Measurements from ENCODE around the gene RAPGEF1. TPM values are rescaled to one million over a fixed set of nuclear protein-coding genes. Genes with fewer than 3 reads are reported as not detected.

RAPGEF1 gene
- total and polyA plus RNA-seq, 2 of the 13 experiments (the other 11 are each of a cell fraction or from before 2014, with no cell fraction given) = 21.2 to 38.9 TPM

- TF ChIP-seq, protein P1, sequence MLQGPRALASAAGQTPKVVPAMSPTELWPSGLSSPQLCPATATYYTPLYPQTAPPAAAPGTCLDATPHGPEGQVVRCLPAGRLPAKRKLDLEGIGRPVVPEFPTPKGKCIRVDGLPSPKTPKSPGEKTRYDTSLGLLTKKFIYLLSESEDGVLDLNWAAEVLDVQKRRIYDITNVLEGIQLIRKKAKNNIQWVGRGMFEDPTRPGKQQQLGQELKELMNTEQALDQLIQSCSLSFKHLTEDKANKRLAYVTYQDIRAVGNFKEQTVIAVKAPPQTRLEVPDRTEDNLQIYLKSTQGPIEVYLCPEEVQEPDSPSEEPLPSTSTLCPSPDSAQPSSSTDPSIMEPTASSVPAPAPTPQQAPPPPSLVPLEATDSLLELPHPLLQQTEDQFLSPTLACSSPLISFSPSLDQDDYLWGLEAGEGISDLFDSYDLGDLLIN (CRISPR knock-in tag; IDR thresholded peaks at IDR 0.05; ENCODE audit: borderline replicate concordance) = no peak
- no peak for TF ChIP-seq ZC3H4 (CRISPR knock-in tag; IDR thresholded peaks at IDR 0.05; ENCODE audit: borderline replicate concordance)
Measured at GRCh38 chr9:131748411-131748955, 8.6 kb upstream of the RAPGEF1 start (continued).

- ATAC-seq (peak; percentile 46), DNase-seq (ENCODE audit: low spot score) (peak; percentile 77), FAIRE-seq (peak; percentile 84)
- Histone ChIP-seq H3K27me3 (ENCODE audit: control insufficient read depth in 1 of 2, insufficient read depth in 2 of 2, low read length in 2 of 2) (peaks cover 1 to 8% of the 10 kb centered on the region in 2 experiments; a peak in 1 of 5 replicates), H4K20me1 (ENCODE audit: insufficient read depth, low read length) (no peaks in the 10 kb centered on the region), H3K27ac (ENCODE audit: extremely low read length, insufficient read depth, low read length) (no peak overlapping the region), H3K4me1 (ENCODE audit: insufficient read depth, low read length) (peaks cover 24% of the 10 kb centered on the region), H3K9ac (ENCODE audit: insufficient read depth, low read depth, low read length) (no peak overlapping the region), H3K36me3 (replicated peaks in 1 of 2; ENCODE audit: control insufficient read depth in 1 of 2, insufficient read depth in 2 of 2, low read length in 2 of 2) (no peaks in the 10 kb centered on the region), H3K4me3 (replicated peaks in 1 of 3; ENCODE audit: insufficient read depth in 1 of 3, low read depth in 2 of 3, low read length in 3 of 3) (no peak overlapping the region), H3K9me3 (ENCODE audit: low read length) (no peaks in the 10 kb centered on the region), H3K79me2 (ENCODE audit: insufficient read depth, low read length) (no peaks in the 10 kb centered on the region), H2AFZ (ENCODE audit: low read length) (no peak overlapping the region), H3K4me2 (ENCODE audit: low read depth, low read length) (peak overlapping the region; percentile 52; the same call in 1 of the 2 replicates)
- intact Hi-C loops (cut with micrococcal nuclease; ENCODE audit: unreplicated experiment) = loop anchor here (1.0 kb wide), 1 partner anchor 156 kb away; no protein-coding TSS in a partner anchor
- ChIA-PET POLR2A (no interaction called here), CTCF (ENCODE audit: low intra/inter-chr PET ratio, low total read pairs) (interaction anchor here (1.9 kb wide), 1 partner anchor 156 kb away, joined by 30 read pairs; no protein-coding TSS in a partner anchor)
- no TSS peak for BruUV-seq (replicated peaks)
- 5% methylated on average over 5 of the region's 5 CpGs for WGBS (ENCODE audit: low lambda C conversion rate)
- in situ Hi-C loops (cut with HindIII; ENCODE audit: extremely low pct_ligation_motif_present, low pct_unique_long_range_greater_than_20kb) = loop anchor here (25.0 kb wide), 1 partner anchor 360 kb away; the partner anchor contains the start of gene PRRC2B
- TF ChIP-seq, protein P2, sequence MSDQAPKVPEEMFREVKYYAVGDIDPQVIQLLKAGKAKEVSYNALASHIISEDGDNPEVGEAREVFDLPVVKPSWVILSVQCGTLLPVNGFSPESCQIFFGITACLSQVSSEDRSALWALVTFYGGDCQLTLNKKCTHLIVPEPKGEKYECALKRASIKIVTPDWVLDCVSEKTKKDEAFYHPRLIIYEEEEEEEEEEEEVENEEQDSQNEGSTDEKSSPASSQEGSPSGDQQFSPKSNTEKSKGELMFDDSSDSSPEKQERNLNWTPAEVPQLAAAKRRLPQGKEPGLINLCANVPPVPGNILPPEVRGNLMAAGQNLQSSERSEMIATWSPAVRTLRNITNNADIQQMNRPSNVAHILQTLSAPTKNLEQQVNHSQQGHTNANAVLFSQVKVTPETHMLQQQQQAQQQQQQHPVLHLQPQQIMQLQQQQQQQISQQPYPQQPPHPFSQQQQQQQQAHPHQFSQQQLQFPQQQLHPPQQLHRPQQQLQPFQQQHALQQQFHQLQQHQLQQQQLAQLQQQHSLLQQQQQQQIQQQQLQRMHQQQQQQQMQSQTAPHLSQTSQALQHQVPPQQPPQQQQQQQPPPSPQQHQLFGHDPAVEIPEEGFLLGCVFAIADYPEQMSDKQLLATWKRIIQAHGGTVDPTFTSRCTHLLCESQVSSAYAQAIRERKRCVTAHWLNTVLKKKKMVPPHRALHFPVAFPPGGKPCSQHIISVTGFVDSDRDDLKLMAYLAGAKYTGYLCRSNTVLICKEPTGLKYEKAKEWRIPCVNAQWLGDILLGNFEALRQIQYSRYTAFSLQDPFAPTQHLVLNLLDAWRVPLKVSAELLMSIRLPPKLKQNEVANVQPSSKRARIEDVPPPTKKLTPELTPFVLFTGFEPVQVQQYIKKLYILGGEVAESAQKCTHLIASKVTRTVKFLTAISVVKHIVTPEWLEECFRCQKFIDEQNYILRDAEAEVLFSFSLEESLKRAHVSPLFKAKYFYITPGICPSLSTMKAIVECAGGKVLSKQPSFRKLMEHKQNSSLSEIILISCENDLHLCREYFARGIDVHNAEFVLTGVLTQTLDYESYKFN (CRISPR knock-in tag; conservative IDR thresholded peaks at IDR 0.05) = no peak
- no peak for TF ChIP-seq ZZZ3 (CRISPR knock-in tag; IDR thresholded peaks at IDR 0.05; ENCODE audit: borderline replicate concordance)
- peak; percentile 60 for TF ChIP-seq SMC3 (IDR thresholded peaks at IDR 0.05; ENCODE audit: low read length)
- peak; percentile 48 for TF ChIP-seq FOXA3 (CRISPR knock-in tag; IDR thresholded peaks at IDR 0.05)
- peak; percentile 68 for TF ChIP-seq RAD21 (CRISPR knock-in tag; IDR thresholded peaks at IDR 0.05)
- 0 out of 2 replicates have a peak, but pooled peaks have one; percentile 39 for TF ChIP-seq ELF3 (CRISPR knock-in tag; IDR thresholded peaks at IDR 0.05)
- TF ChIP-seq, protein P3, sequence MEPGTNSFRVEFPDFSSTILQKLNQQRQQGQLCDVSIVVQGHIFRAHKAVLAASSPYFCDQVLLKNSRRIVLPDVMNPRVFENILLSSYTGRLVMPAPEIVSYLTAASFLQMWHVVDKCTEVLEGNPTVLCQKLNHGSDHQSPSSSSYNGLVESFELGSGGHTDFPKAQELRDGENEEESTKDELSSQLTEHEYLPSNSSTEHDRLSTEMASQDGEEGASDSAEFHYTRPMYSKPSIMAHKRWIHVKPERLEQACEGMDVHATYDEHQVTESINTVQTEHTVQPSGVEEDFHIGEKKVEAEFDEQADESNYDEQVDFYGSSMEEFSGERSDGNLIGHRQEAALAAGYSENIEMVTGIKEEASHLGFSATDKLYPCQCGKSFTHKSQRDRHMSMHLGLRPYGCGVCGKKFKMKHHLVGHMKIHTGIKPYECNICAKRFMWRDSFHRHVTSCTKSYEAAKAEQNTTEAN (CRISPR knock-in tag; conservative IDR thresholded peaks at IDR 0.05) = 0 out of 2 replicates have a peak, but pooled peaks have one; percentile 40
- TF ChIP-seq FOXP1 (IDR thresholded peaks at IDR 0.05) = no peak
- peak; percentile 78 for TF ChIP-seq FOXP1 (CRISPR knock-in tag; IDR thresholded peaks at IDR 0.05)
- no peak for TF ChIP-seq FOXA1 (IDR thresholded peaks at IDR 0.05)
- TF ChIP-seq FOXA1 (CRISPR knock-in tag; IDR thresholded peaks at IDR 0.05) = peak; percentile 45; the same call in 1 of the 2 replicates
- TF ChIP-seq, protein P4, sequence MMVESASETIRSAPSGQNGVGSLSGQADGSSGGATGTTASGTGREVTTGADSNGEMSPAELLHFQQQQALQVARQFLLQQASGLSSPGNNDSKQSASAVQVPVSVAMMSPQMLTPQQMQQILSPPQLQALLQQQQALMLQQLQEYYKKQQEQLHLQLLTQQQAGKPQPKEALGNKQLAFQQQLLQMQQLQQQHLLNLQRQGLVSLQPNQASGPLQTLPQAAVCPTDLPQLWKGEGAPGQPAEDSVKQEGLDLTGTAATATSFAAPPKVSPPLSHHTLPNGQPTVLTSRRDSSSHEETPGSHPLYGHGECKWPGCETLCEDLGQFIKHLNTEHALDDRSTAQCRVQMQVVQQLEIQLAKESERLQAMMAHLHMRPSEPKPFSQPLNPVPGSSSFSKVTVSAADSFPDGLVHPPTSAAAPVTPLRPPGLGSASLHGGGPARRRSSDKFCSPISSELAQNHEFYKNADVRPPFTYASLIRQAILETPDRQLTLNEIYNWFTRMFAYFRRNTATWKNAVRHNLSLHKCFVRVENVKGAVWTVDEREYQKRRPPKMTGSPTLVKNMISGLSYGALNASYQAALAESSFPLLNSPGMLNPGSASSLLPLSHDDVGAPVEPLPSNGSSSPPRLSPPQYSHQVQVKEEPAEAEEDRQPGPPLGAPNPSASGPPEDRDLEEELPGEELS (CRISPR knock-in tag; IDR thresholded peaks at IDR 0.05) = peak; percentile 69
Measured at GRCh38 chr9:131747352-131747751, 7.5 kb upstream of the RAPGEF1 start.
